Naive thymus-derived CD8-positive, alpha-beta T cell (primary cell): ENCODE measurements around the gene RIIAD1. TPM values are rescaled to one million over a fixed set of nuclear protein-coding genes. Genes with fewer than 3 reads are reported as not detected.
"Not testable (repeated sequence)": the region's sequence is repeated elsewhere in the genome, so short reads cannot be mapped to it uniquely, and the experiment has no call there.

ENCODE experiments used
- ATAC-seq, 2 donors: fragments of 150-1000 bp; cut with Tn5 transposase in 1 of 2; sonication (Bioruptor Pico), chemical (Tn5 transposase) in 1 of 2; 1 replicate in 1 of 2; 2 replicates in 1 of 2; pipeline ENCODE4 v1.10.0; 2021; ENCODE audit warnings: mild to moderate bottlenecking in 2 of 2, moderate library complexity in 2 of 2
- POLR2A ChIA-PET: fragments of 350-600 bp; sonication (Branson Sonifier 250); formaldehyde crosslinking; loops from one replicate; lab custom pipeline; 2021; ENCODE audit warnings: antibody characterized with exemption; lab: Charles Lee
- DNase-seq, 10 donors: peaks; one replicate each; pipeline versions ENCODE4 v3.0.0 to v3.0.0-alpha.2; 2020 to 2022
- H3K27ac Mint-ChIP-seq, 10 donors: one replicate each; pipeline ENCODE4 v1.8.0; 2020 to 2022; ENCODE audit warnings: mild to moderate bottlenecking in 10 of 10, mixed read lengths in 10 of 10, moderate library complexity in 4 of 10, inconsistent platforms in 1 of 10
- H3K27me3 Mint-ChIP-seq, 5 donors: one replicate each; pipeline ENCODE4 v1.8.0; 2021 to 2022; ENCODE audit warnings: mixed read lengths in 5 of 5
- H3K36me3 Mint-ChIP-seq, 3 donors: one replicate each; pipeline ENCODE4 v1.8.0; 2020 to 2022; ENCODE audit warnings: mixed read lengths in 3 of 3, mild to moderate bottlenecking in 2 of 3, inconsistent platforms in 1 of 3
- H3K4me1 Mint-ChIP-seq, 4 donors: one replicate each; pipeline ENCODE4 v1.8.0; 2021 to 2022; ENCODE audit warnings: mixed read lengths in 4 of 4
- H3K4me3 Mint-ChIP-seq, 10 donors: one replicate each; pipeline ENCODE4 v1.8.0; 2020 to 2022; ENCODE audit warnings: mild to moderate bottlenecking in 10 of 10, mixed read lengths in 10 of 10, moderate library complexity in 6 of 10, inconsistent platforms in 1 of 10
- H3K9me3 Mint-ChIP-seq, 9 donors: one replicate each; pipeline ENCODE4 v1.8.0; 2020 to 2022; ENCODE audit warnings: mixed read lengths in 9 of 9, mild to moderate bottlenecking in 3 of 9, inconsistent platforms in 1 of 9, moderate library complexity in 1 of 9
- polyA plus RNA-seq, 3 donors: library from polyadenylated mRNA; unstranded; fragments of 300-500 nt; fragmentation: Illumina TruSeq; gene quantifications; one replicate each; pipeline ENCODE4 v1.2.3, GENCODE V29; 2021
- total RNA-seq, 8 experiments: library from RNA in 2 of 8; stranded (reverse) in 2 of 8; gene quantifications; one replicate each; pipeline ENCODE4 v1.2.3 and lab custom pipeline; 2021 to 2026

Gene RIIAD1, protein sequence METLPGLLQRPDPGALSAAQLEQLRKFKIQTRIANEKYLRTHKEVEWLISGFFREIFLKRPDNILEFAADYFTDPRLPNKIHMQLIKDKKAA
- not detected for total RNA-seq
- polyA plus RNA-seq, result not detected
- 0 reads per million in 6 experiments for total RNA-seq (lab: John Stamatoyannopoulos, UW)

DNA sequence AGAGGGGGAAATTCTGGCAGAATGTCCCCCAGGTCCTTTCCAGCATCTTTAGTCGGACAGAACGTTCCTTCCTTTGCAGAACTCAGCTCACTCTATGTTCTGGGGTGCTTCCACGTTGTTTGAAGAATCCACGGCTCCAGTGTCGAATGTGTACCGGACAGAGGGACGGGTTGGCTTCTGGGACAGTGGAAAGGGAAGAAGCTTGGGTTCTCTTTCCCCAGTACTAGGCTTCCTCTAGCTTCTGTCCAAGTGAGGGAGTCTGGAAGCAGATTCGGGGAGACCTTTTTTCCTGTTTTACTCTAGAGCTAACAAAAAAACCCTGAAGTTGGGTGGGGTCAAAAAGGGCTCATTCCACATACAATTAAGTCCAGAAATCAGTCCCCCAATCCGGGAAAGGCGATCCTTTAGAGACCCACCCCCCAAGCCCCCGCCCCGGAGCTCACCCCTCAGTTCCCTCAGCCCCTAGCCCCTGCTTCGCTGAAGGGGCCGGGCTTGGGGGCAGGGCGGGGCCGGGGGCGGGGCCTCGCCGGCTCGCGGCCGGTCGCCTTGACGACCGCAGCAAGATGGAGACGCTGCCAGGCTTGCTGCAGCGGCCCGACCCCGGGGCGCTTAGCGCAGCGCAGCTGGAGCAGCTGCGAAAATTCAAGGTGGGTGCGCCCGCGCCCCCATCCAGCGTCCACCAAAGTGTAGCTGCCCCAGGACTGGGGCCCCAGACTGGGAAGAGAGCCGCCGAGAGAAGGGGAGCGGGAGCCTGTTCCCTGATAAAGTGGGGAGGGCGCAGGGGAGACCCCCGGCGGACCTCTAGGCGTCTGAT, at the start of gene RIIAD1:
Gene RIIAD1 (plus strand): TSS at position 549 of the 814 bp plus-strand sequence. CDS start 15 bp downstream, at position 564.
- peak within 1 kb of the TSS; percentile 75 to 91 (median 82) for H3K4me3 Mint-ChIP-seq
- H3K27ac Mint-ChIP-seq, result peak within 1 kb of the TSS in 9 of 10 donors; percentile 12 to 67 (median 30)
- peaks cover 33 to 56% (median 49%) of the 10 kb centered on the region in 5 donors for H3K27me3 Mint-ChIP-seq
- ATAC-seq (peak; percentile 84 to 92), DNase-seq (peak in 7 of 10 donors; percentile 30 to 56 (median 45))
- peaks cover 20 to 37% (median 36%) of the 10 kb centered on the region in 4 donors for H3K4me1 Mint-ChIP-seq
- POLR2A ChIA-PET, result interaction anchor here (0.6 to 1.0 kb wide), 2 partner anchors 41 to 255 kb away, joined by 4 to 7 read pairs; no protein-coding TSS in a partner anchor
- peaks cover 0 to 3% (median 0%) of the 10 kb centered on the region in 3 donors for H3K36me3 Mint-ChIP-seq
- H3K9me3 Mint-ChIP-seq, result no peaks in the 10 kb centered on the region

DNA sequence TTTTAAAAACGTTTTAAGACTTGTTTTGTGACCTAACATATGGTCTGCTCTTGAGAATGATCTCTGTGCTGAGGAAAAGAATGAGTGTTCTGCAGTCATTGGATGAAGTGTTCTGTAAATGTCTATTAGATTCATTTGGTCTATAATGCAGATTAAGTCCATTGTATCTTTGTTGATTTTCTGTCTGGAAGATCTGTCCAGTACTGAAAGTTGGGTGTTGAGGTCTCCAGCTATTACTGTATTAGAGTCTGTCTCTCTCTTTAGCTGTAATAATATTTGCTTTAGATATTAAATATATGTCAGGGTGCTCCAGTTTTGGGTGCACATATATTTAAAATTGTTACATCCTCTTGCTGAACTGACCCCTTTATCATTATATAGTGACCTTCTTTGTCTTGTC, 47.9 kb upstream of the RIIAD1 start:
- ATAC-seq, result no peak
- peaks cover 0 to 5% (median 0%) of the 10 kb centered on the region in 9 donors for H3K9me3 Mint-ChIP-seq
- DNase-seq, result no peak
- no peak overlapping the region for H3K4me3 Mint-ChIP-seq
- H3K27ac Mint-ChIP-seq, result peak overlapping the region in 2 of 10 donors; percentile 56 to 71
- POLR2A ChIA-PET, result no interaction called here
- H3K4me1 Mint-ChIP-seq, result peaks cover 0 to 6% (median 2%) of the 10 kb centered on the region in 4 donors
- peaks cover 15 to 74% (median 38%) of the 10 kb centered on the region in 3 donors for H3K36me3 Mint-ChIP-seq
- no peaks in the 10 kb centered on the region for H3K27me3 Mint-ChIP-seq

- H3K4me3 Mint-ChIP-seq, result no peak overlapping the region
- DNase-seq (no peak), ATAC-seq (no peak)
- H3K27me3 Mint-ChIP-seq, result no peaks in the 10 kb centered on the region
- POLR2A ChIA-PET, result no interaction called here
- H3K4me1 Mint-ChIP-seq, result peaks cover 0 to 6% (median 2%) of the 10 kb centered on the region in 4 donors
- H3K27ac Mint-ChIP-seq, result peak overlapping the region in 1 of 10 donors; percentile 48
- H3K36me3 Mint-ChIP-seq, result peaks cover 0 to 51% (median 14%) of the 10 kb centered on the region in 3 donors
- no peaks in the 10 kb centered on the region for H3K9me3 Mint-ChIP-seq
These were observed 40.9 kb upstream of the RIIAD1 start for GRCh38 chr1:151680391-151680790.

- Mint-ChIP-seq H3K4me1 (peaks cover 0 to 6% (median 2%) of the 10 kb centered on the region in 4 donors), H3K4me3 (no peak overlapping the region), H3K27me3 (no peaks in the 10 kb centered on the region), H3K9me3 (no peaks in the 10 kb centered on the region), H3K36me3 (peaks cover 0 to 54% (median 14%) of the 10 kb centered on the region in 3 donors), H3K27ac (peak overlapping the region in 1 of 10 donors; percentile 48)
- DNase-seq (no peak), ATAC-seq (no peak)
- POLR2A ChIA-PET, result no interaction called here
These were observed 40.5 kb upstream of the RIIAD1 start for GRCh38 chr1:151680826-151681225.

GRCh38 chr1:151681923-151682322, 39.4 kb upstream of the RIIAD1 start:
- Mint-ChIP-seq H3K36me3 (peaks cover 0 to 58% (median 18%) of the 10 kb centered on the region in 3 donors), H3K4me1 (peaks cover 0 to 6% (median 2%) of the 10 kb centered on the region in 4 donors), H3K9me3 (no peaks in the 10 kb centered on the region), H3K27me3 (no peaks in the 10 kb centered on the region), H3K4me3 (no peak overlapping the region), H3K27ac (no peak overlapping the region)
- ATAC-seq (no peak), DNase-seq (no peak)
- POLR2A ChIA-PET, result no interaction called here

DNA sequence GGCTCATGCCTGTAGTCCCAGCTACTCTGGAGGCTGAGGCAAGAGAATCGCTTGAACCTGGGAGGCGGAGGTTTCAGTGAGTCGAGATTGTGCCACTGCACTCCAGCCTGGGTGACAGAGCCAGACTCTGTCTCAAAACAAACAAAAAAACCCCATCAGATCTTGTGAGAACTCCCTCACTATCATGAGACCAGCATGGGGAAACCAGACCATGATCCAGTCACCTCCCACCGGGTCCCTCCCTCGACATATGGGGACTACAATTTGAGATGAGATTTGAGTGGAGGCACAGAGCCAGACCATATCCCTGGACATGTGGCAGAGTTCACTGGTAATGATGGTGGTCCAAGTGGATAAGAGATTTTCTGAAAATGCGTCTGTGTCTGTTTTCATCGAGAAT, 38.4 kb upstream of the RIIAD1 start:
- H3K4me1 Mint-ChIP-seq, H3K27ac Mint-ChIP-seq, DNase-seq, ATAC-seq, H3K4me3 Mint-ChIP-seq, POLR2A ChIA-PET, H3K9me3 Mint-ChIP-seq, H3K27me3 Mint-ChIP-seq: not testable (repeated sequence)
- peaks cover 0 to 65% (median 18%) of the 10 kb centered on the region in 3 donors for H3K36me3 Mint-ChIP-seq

GRCh38 chr1:151684128-151684527, 37.2 kb upstream of the RIIAD1 start:
- no peaks in the 10 kb centered on the region for H3K27me3 Mint-ChIP-seq
- H3K4me1 Mint-ChIP-seq, result peaks cover 0 to 6% (median 2%) of the 10 kb centered on the region in 4 donors
- DNase-seq (no peak), ATAC-seq (no peak)
- H3K27ac Mint-ChIP-seq, result no peak overlapping the region
- H3K4me3 Mint-ChIP-seq, result no peak overlapping the region
- no peaks in the 10 kb centered on the region for H3K9me3 Mint-ChIP-seq
- POLR2A ChIA-PET, result no interaction called here
- H3K36me3 Mint-ChIP-seq, result peaks cover 0 to 65% (median 16%) of the 10 kb centered on the region in 3 donors

GRCh38 chr1:151686561-151686960, 34.8 kb upstream of the RIIAD1 start:
- no peaks in the 10 kb centered on the region for H3K9me3 Mint-ChIP-seq
- H3K4me1 Mint-ChIP-seq, result peaks cover 0 to 5% (median 2%) of the 10 kb centered on the region in 4 donors
- H3K4me3 Mint-ChIP-seq, result no peak overlapping the region
- no peak overlapping the region for H3K27ac Mint-ChIP-seq
- ATAC-seq (no peak), DNase-seq (no peak)
- POLR2A ChIA-PET, result no interaction called here
- H3K27me3 Mint-ChIP-seq, result no peaks in the 10 kb centered on the region
- H3K36me3 Mint-ChIP-seq, result peaks cover 0 to 64% (median 15%) of the 10 kb centered on the region in 3 donors

DNA sequence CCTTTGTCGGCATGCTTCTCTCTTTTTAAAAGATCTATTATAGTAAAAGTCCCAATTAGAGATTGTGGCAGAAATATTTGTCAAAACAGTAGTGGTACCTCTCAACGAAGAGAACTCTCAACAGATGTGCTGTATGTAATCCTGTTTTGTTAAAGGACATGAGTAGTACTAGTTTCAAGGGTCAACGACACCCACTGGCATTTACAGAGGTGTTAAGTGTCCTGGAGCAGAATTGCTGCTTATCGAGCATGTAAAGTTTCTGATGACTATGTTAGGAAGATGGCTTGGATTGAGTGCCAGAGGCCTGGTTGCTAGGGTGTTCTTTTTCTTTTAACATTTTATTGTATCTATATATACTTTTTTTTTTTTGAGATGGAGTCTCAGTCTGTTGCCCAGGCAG, 31.8 kb upstream of the RIIAD1 start:
- ATAC-seq (no peak), DNase-seq (no peak)
- Mint-ChIP-seq H3K4me1 (peaks cover 0 to 9% (median 8%) of the 10 kb centered on the region in 4 donors), H3K27me3 (no peaks in the 10 kb centered on the region), H3K9me3 (no peaks in the 10 kb centered on the region), H3K36me3 (peaks cover 0 to 79% (median 19%) of the 10 kb centered on the region in 3 donors), H3K4me3 (no peak overlapping the region), H3K27ac (no peak overlapping the region)
- POLR2A ChIA-PET, result no interaction called here

DNA sequence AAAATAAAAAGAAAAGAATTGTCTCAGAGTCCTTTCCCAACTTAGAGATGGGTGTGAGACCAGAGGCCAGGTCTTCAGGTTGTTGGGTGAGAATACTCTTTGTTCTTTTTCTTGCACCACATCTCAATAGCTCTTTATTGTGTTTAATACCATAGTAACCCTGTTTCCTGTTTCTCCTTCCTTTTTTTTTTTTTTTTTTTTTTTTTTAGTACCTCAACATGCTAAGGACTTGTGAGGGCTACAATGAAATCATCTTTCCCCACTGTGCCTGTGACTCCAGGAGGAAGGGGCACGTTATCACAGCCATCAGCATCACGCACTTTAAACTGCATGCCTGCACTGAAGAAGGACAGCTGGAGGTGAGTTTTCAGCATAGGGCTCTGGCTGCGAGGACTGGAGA, 29.1 kb upstream of the RIIAD1 start:
- no peaks in the 10 kb centered on the region for H3K9me3 Mint-ChIP-seq
- peak in 1 of 2 donors; percentile 20 for ATAC-seq
- peaks cover 0 to 83% (median 15%) of the 10 kb centered on the region in 3 donors for H3K36me3 Mint-ChIP-seq
- no peaks in the 10 kb centered on the region for H3K27me3 Mint-ChIP-seq
- peaks cover 0 to 9% (median 8%) of the 10 kb centered on the region in 4 donors for H3K4me1 Mint-ChIP-seq
- peak overlapping the region in 3 of 10 donors; percentile 24 to 55 (median 50) for H3K27ac Mint-ChIP-seq
- no peak for DNase-seq
- no peak overlapping the region for H3K4me3 Mint-ChIP-seq
- POLR2A ChIA-PET, result no interaction called here

- Mint-ChIP-seq H3K4me1 (peaks cover 0 to 9% (median 8%) of the 10 kb centered on the region in 4 donors), H3K9me3 (no peaks in the 10 kb centered on the region), H3K36me3 (peaks cover 0 to 82% (median 17%) of the 10 kb centered on the region in 3 donors), H3K4me3 (no peak overlapping the region), H3K27ac (peak overlapping the region in 1 of 10 donors; percentile 52), H3K27me3 (no peaks in the 10 kb centered on the region)
- no peak for DNase-seq
- POLR2A ChIA-PET, result interaction anchor here (0.7 kb wide), 1 partner anchor 23 kb away, joined by 3 read pairs; no protein-coding TSS in a partner anchor
- ATAC-seq, result no peak
These were observed 28.2 kb upstream of the RIIAD1 start for GRCh38 chr1:151693057-151693651.

GRCh38 chr1:151701515-151701914, 19.8 kb upstream of the RIIAD1 start:
- Mint-ChIP-seq H3K27me3 (peaks cover 0 to 3% (median 0%) of the 10 kb centered on the region in 5 donors), H3K36me3 (peaks cover 0 to 45% (median 22%) of the 10 kb centered on the region in 3 donors), H3K4me1 (peaks cover 0 to 18% (median 5%) of the 10 kb centered on the region in 4 donors), H3K27ac (no peak overlapping the region), H3K4me3 (no peak overlapping the region), H3K9me3 (no peaks in the 10 kb centered on the region)
- ATAC-seq (no peak), DNase-seq (no peak)
- POLR2A ChIA-PET, result no interaction called here
